Tibial artery (tissue), 4 donors: ENCODE data around the gene RBM4.
A peak's percentile ranks its signal among the peaks of the same experiment; 100 is the strongest.

Source experiments
- DNase-seq, 2 donors: peaks; one replicate each; pipeline ENCODE4 v3.0.0-alpha.2; 2019
- H3K27ac ChIP-seq, 2 donors: fragments of 200-600 bp; sonication (generic) in 1 of 2; 1 replicate in 1 of 2; 2 replicates in 1 of 2; pipeline ENCODE4 v1.5.1; 2018 to 2019; ENCODE audit warnings: mild to moderate bottlenecking in 1 of 2
- H3K27me3 ChIP-seq, 2 donors: fragments of 200-600 bp; sonication (generic) in 1 of 2; one replicate each; pipeline versions ENCODE4 v1.5.1 to v1.6.0; 2016 to 2019
- H3K36me3 ChIP-seq, 3 donors: fragments of 200-600 bp; sonication (generic) in 2 of 3; one replicate each; pipeline ENCODE4 v1.5.1; 2016 to 2019; ENCODE audit warnings: mild to moderate bottlenecking in 2 of 3
- H3K4me1 ChIP-seq, 4 donors: fragments of 200-600 bp; sonication (generic) in 2 of 4; 1 replicate in 3 of 4; 2 replicates in 1 of 4; pipeline ENCODE4 v1.5.1; 2016 to 2019
- H3K4me3 ChIP-seq, 2 donors: fragments of 200-600 bp; sonication (generic) in 1 of 2; 1 replicate in 1 of 2; 2 replicates in 1 of 2; pipeline ENCODE4 v1.5.1; 2018 to 2019; ENCODE audit warnings: mild to moderate bottlenecking in 2 of 2
- H3K9me3 ChIP-seq, 3 donors: fragments of 200-600 bp; sonication (generic) in 1 of 3; one replicate each; pipeline ENCODE4 v1.5.1; 2016 to 2019
- CTCF ChIP-seq, 2 experiments: fragments of 200-600 bp in 1 of 2; fragments of 450-650 bp in 1 of 2; IDR thresholded peaks; one replicate each; pipeline ENCODE4 v1.5.1; 2017 to 2019; ENCODE audit warnings: antibody characterized with exemption in 2 of 2, mild to moderate bottlenecking in 1 of 2, moderate library complexity in 1 of 2
- intact Hi-C: fragments of 100-400 bp; cut with DNase I; formaldehyde crosslinking; loops from one replicate; pipeline ENCODE4 v1.15.0; 2023; ENCODE audit warnings: low total_unique reads

Gene RBM4

GRCh38 chr11:66619080-66619554 is 19.4 kb upstream of the RBM4 start:
- Histone ChIP-seq H3K27me3 (no peaks in the 10 kb centered on the region), H3K36me3 (peaks cover 2 to 6% (median 6%) of the 10 kb centered on the region in 3 donors), H3K4me1 (peaks cover 0 to 76% (median 45%) of the 10 kb centered on the region in 4 donors), H3K4me3 (peak overlapping the region; percentile 88 to 92), H3K9me3 (no peaks in the 10 kb centered on the region), H3K27ac (peak overlapping the region; percentile 96)
- no peak for TF ChIP-seq CTCF (IDR thresholded peaks at IDR 0.05)
- intact Hi-C loops, result no loop called here
- DNase-seq, result no peak

- Histone ChIP-seq H3K4me3 (no peak overlapping the region), H3K27ac (peak overlapping the region; percentile 51 to 96), H3K27me3 (no peaks in the 10 kb centered on the region), H3K4me1 (peaks cover 0 to 65% (median 37%) of the 10 kb centered on the region in 4 donors), H3K36me3 (peaks cover 43 to 59% (median 58%) of the 10 kb centered on the region in 3 donors), H3K9me3 (no peaks in the 10 kb centered on the region)
- no peak for TF ChIP-seq CTCF (IDR thresholded peaks at IDR 0.05)
- intact Hi-C loops, result no loop called here
- no peak for DNase-seq
These were observed 14.1 kb upstream of the RBM4 start for GRCh38 chr11:66624450-66624849.

GRCh38 chr11:66625041-66625751 is 13.3 kb upstream of the RBM4 start:
- Histone ChIP-seq H3K27me3 (no peaks in the 10 kb centered on the region), H3K4me3 (no peak overlapping the region), H3K27ac (no peak overlapping the region), H3K9me3 (no peaks in the 10 kb centered on the region), H3K36me3 (peaks cover 43 to 66% (median 66%) of the 10 kb centered on the region in 3 donors), H3K4me1 (peaks cover 0 to 57% (median 35%) of the 10 kb centered on the region in 4 donors)
- intact Hi-C loops, result no loop called here
- DNase-seq, result no peak
- no peak for TF ChIP-seq CTCF (IDR thresholded peaks at IDR 0.05)

- Histone ChIP-seq H3K4me1 (peaks cover 0 to 52% (median 30%) of the 10 kb centered on the region in 4 donors), H3K9me3 (no peaks in the 10 kb centered on the region), H3K36me3 (peaks cover 43 to 70% (median 69%) of the 10 kb centered on the region in 3 donors), H3K27me3 (no peaks in the 10 kb centered on the region), H3K4me3 (no peak overlapping the region), H3K27ac (no peak overlapping the region)
- TF ChIP-seq CTCF (IDR thresholded peaks at IDR 0.05), result no peak
- DNase-seq, result no peak
- intact Hi-C loops, result no loop called here
These were observed 12.8 kb upstream of the RBM4 start for GRCh38 chr11:66625752-66626149.

GRCh38 chr11:66626382-66626781 is 12.1 kb upstream of the RBM4 start:
- Histone ChIP-seq H3K36me3 (peaks cover 43 to 70% (median 69%) of the 10 kb centered on the region in 3 donors), H3K4me3 (no peak overlapping the region), H3K27me3 (no peaks in the 10 kb centered on the region), H3K27ac (no peak overlapping the region), H3K4me1 (peaks cover 0 to 45% (median 24%) of the 10 kb centered on the region in 4 donors), H3K9me3 (no peaks in the 10 kb centered on the region)
- no peak for DNase-seq
- TF ChIP-seq CTCF (IDR thresholded peaks at IDR 0.05), result no peak
- intact Hi-C loops, result no loop called here
